Breast epithelium (tissue), 4 donors: ENCODE measurements around the gene SLC25A44. TPM values are rescaled to one million over a fixed set of nuclear protein-coding genes. Genes with fewer than 3 reads are reported as not detected.

Experiments used
- DNase-seq, 2 donors: peaks; one replicate each; pipeline ENCODE4 v3.0.0-alpha.2; 2019; ENCODE audit warnings: low spot score in 2 of 2
- H3K27ac ChIP-seq, 2 donors: fragments of 200-600 bp; sonication (generic) in 1 of 2; one replicate each; pipeline ENCODE4 v1.5.1; 2016 to 2019; ENCODE audit warnings: mild to moderate bottlenecking in 1 of 2
- H3K27me3 ChIP-seq, 2 donors: fragments of 200-600 bp; sonication (generic) in 1 of 2; one replicate each; pipeline versions ENCODE4 v1.5.1 to v1.6.0; 2017 to 2019; ENCODE audit warnings: control low read depth in 1 of 2, mild to moderate bottlenecking in 1 of 2
- H3K36me3 ChIP-seq: fragments of 200-600 bp; one replicate; pipeline ENCODE4 v1.5.1; 2019
- H3K4me1 ChIP-seq, 2 donors: fragments of 200-600 bp; sonication (generic); one replicate each; pipeline ENCODE4 v1.5.1; 2016 to 2019; ENCODE audit warnings: control low read depth in 1 of 2
- H3K4me3 ChIP-seq, 3 donors: fragments of 200-600 bp; sonication (generic); 1 replicate in 2 of 3; 2 replicates in 1 of 3; pipeline ENCODE4 v1.5.1; 2016 to 2019; ENCODE audit warnings: mild to moderate bottlenecking in 3 of 3, moderate library complexity in 2 of 3
- H3K9me3 ChIP-seq, 2 donors: fragments of 200-600 bp; sonication (generic) in 1 of 2; one replicate each; pipeline ENCODE4 v1.5.1; 2016 to 2019; ENCODE audit warnings: control low read depth in 1 of 2
- POLR2A ChIP-seq: fragments of 450-650 bp; IDR thresholded peaks from one replicate; pipeline ENCODE4 v1.6.1; 2016; ENCODE audit warnings: antibody characterized with exemption, mild to moderate bottlenecking, moderate library complexity
- POLR2AphosphoS5 ChIP-seq, 3 donors: sonication (generic); formaldehyde crosslinking; IDR thresholded peaks; one replicate each; pipeline ENCODE4 v1.6.1; 2017; ENCODE audit warnings: antibody characterized with exemption in 3 of 3
- intact Hi-C: fragments of 100-400 bp; cut with DNase I; formaldehyde crosslinking; loops from one replicate; pipeline ENCODE4 v1.15.1; 2023; ENCODE audit warnings: low total_unique reads
- total RNA-seq, 3 donors: library from RNA; depleted of rRNA; stranded (reverse); fragments of >200 nt; gene quantifications; one replicate each; pipeline ENCODE4 v1.1.0, GENCODE V29; 2016
- TF ChIP-seq, protein P1 (sequence below), 3 donors: fragments of 450-650 bp; IDR thresholded peaks; one replicate each; pipeline ENCODE4 v1.5.1; 2016 to 2017; ENCODE audit warnings: antibody characterized with exemption in 3 of 3, mild to moderate bottlenecking in 3 of 3, moderate library complexity in 3 of 3

SLC25A44 gene
- total RNA-seq, 3 donors from 2014 or later, result 10.7 to 23.7 (median 13.8) TPM

DNA sequence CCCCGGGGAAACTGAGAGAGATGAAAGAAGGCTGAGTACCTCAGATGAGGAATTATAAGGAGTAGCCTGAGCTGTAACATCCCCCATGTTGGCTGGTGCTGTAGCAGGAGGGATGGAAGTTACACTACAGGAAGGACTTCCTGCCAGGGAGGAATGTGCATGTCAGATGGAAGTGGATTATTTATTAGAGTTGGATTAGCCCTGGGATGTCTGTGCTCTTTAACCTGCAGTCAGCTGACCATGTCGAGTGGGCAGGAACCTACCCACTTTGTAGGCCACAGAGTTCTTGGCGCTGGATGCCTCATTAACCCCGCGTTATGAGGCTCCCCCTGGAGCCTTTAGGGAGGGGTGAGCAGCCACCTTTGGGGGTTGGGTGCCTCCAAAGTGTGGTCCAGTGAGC is 41.3 kb upstream of the SLC25A44 start:
- H3K4me1 ChIP-seq, result peaks cover 6 to 9% of the 10 kb centered on the region in 2 donors
- intact Hi-C loops, result no loop called here
- no peaks in the 10 kb centered on the region for H3K36me3 ChIP-seq
- no peak for DNase-seq
- H3K9me3 ChIP-seq, result no peaks in the 10 kb centered on the region
- H3K27ac ChIP-seq, result peak overlapping the region in 1 of 2 donors; percentile 76
- H3K27me3 ChIP-seq, result no peaks in the 10 kb centered on the region
- TF ChIP-seq POLR2AphosphoS5 (IDR thresholded peaks at IDR 0.05) (no peak), POLR2A (no peak)
- TF ChIP-seq, protein P1, sequence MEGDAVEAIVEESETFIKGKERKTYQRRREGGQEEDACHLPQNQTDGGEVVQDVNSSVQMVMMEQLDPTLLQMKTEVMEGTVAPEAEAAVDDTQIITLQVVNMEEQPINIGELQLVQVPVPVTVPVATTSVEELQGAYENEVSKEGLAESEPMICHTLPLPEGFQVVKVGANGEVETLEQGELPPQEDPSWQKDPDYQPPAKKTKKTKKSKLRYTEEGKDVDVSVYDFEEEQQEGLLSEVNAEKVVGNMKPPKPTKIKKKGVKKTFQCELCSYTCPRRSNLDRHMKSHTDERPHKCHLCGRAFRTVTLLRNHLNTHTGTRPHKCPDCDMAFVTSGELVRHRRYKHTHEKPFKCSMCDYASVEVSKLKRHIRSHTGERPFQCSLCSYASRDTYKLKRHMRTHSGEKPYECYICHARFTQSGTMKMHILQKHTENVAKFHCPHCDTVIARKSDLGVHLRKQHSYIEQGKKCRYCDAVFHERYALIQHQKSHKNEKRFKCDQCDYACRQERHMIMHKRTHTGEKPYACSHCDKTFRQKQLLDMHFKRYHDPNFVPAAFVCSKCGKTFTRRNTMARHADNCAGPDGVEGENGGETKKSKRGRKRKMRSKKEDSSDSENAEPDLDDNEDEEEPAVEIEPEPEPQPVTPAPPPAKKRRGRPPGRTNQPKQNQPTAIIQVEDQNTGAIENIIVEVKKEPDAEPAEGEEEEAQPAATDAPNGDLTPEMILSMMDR (IDR thresholded peaks at IDR 0.05), result no peak
- H3K4me3 ChIP-seq, result no peak overlapping the region

DNA sequence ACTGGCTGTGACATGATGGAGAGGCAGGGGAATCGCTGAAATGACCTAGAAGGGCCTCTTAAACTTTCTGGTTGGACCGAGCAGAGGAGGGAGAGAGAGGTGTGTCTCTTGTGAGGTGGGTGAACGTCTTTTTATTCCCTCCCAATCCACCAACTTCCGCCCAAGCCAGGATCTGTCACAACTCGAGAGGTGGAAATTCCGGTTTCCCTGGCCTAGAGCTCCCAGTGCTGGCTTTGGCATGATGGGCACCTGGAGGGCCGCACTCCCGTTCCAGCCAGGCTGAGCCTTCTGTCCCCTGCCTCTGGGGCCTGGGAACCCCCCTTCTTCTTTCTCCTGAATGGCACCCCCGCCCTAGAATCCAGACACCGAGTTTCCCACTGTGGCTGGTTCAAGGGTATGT is 40.5 kb upstream of the SLC25A44 start, which contains the start of gene SEMA4A:
SEMA4A (plus strand) TSS at position 224 of the 400 bp plus-strand sequence. CDS start 994 bp downstream, outside the sequence.
- intact Hi-C loops, result no loop called here
- H3K4me3 ChIP-seq, result peak within 1 kb of the TSS in 2 of 3 donors; percentile 26 to 60
- H3K36me3 ChIP-seq, result no peaks in the 10 kb centered on the region
- H3K27ac ChIP-seq, result peak within 1 kb of the TSS; percentile 74 to 76
- H3K9me3 ChIP-seq, result no peaks in the 10 kb centered on the region
- peaks cover 6 to 9% of the 10 kb centered on the region in 2 donors for H3K4me1 ChIP-seq
- TF ChIP-seq POLR2AphosphoS5 (IDR thresholded peaks at IDR 0.05) (peak in 1 of 3 donors; percentile 22), POLR2A (no peak)
- TF ChIP-seq, protein P1 (IDR thresholded peaks at IDR 0.05), result no peak
- DNase-seq, result peak; percentile 80 to 88
- H3K27me3 ChIP-seq, result no peaks in the 10 kb centered on the region

DNA sequence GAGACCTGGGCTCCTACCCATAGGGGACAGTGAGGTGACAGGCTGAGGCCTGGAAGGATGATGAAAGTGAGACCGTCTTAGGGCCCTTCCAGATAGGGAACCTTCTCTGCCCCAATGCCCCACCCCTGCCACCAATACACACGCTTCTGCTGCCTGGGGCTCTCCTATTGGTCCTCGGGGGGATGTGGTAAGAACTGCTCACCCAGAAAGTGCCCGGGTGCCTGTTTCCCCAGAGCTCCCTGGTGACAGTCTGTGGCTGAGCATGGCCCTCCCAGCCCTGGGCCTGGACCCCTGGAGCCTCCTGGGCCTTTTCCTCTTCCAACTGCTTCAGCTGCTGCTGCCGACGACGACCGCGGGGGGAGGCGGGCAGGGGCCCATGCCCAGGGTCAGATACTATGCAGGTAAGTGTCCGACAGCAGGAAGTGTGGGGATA is 39.6 kb upstream of the SLC25A44 start:
- H3K4me1 ChIP-seq, result peaks cover 6 to 9% of the 10 kb centered on the region in 2 donors
- no peaks in the 10 kb centered on the region for H3K9me3 ChIP-seq
- peak overlapping the region in 1 of 3 donors; percentile 15 for H3K4me3 ChIP-seq
- H3K27me3 ChIP-seq, result no peaks in the 10 kb centered on the region
- H3K36me3 ChIP-seq, result no peaks in the 10 kb centered on the region
- TF ChIP-seq, protein P1 (IDR thresholded peaks at IDR 0.05), result no peak
- no peak for TF ChIP-seq POLR2AphosphoS5 (IDR thresholded peaks at IDR 0.05)
- no peak for TF ChIP-seq POLR2A
- intact Hi-C loops, result no loop called here
- no peak for DNase-seq
- peak overlapping the region; percentile 25 to 76 for H3K27ac ChIP-seq

DNA sequence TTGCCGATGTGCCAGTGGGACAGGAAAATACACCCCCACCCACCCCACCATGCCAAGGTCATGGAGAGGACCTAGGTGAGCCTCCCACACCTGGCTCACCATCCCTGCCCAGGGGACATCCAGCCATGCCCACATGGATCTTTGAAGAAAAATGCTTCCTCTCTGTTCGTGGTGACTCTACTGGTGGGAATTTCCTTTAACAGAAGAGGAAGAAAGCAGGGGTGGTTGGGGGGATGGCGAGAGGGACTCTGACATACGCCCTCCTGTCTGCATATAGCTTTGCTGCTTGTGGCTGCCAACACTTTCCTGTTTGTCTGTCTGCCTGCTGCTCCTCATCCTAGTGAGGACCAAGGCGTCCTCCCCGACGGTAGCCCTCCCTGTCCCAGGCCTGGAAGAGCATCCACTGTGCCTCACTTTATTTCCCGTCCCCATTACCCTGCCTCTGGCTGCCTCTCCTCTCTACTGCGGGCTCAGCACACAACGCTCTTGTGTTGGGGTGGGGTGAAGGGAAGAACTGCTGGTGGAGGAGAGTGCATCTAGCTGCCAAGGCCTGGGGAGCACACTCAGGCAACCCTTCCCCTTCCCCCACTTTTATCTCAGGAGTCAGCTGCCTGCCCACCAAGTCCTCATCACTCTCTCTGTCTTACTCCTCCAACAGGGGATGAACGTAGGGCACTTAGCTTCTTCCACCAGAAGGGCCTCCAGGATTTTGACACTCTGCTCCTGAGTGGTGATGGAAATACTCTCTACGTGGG is 38.0 kb upstream of the SLC25A44 start:
- Histone ChIP-seq H3K36me3 (no peaks in the 10 kb centered on the region), H3K4me3 (no peak overlapping the region)
- no peak for TF ChIP-seq POLR2A
- no peak for TF ChIP-seq POLR2AphosphoS5 (IDR thresholded peaks at IDR 0.05)
- TF ChIP-seq, protein P1 (IDR thresholded peaks at IDR 0.05), result no peak

DNA sequence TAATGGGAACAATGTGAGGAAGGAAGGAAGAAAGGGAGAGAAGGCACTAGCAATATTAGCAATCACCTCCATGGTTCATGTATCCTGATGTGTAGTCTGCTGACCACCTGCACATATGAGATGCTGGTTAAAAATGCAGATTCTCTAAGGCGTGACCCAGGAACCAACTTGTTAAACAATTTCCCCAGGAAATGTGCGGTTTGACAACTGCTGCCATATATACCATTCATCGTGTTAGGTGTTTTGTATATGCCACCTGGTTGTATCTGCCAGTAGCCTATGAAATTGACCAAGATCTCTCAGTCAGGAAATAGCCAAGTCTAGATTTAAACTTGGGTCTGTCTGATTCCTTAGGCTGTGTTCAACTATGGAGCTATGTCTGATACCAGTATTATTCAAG is 36.4 kb upstream of the SLC25A44 start:
- H3K4me1 ChIP-seq, result peaks cover 6 to 9% of the 10 kb centered on the region in 2 donors
- no peaks in the 10 kb centered on the region for H3K27me3 ChIP-seq
- DNase-seq, result no peak
- no peaks in the 10 kb centered on the region for H3K9me3 ChIP-seq
- no peaks in the 10 kb centered on the region for H3K36me3 ChIP-seq
- intact Hi-C loops, result no loop called here
- no peak overlapping the region for H3K4me3 ChIP-seq
- H3K27ac ChIP-seq, result no peak overlapping the region
- TF ChIP-seq POLR2A (no peak), POLR2AphosphoS5 (IDR thresholded peaks at IDR 0.05) (no peak)
- TF ChIP-seq, protein P1 (IDR thresholded peaks at IDR 0.05), result no peak

More for the DNA sequence above, 38.0 kb upstream of the SLC25A44 start:
- no peak for DNase-seq
- Histone ChIP-seq H3K4me1 (peaks cover 6 to 9% of the 10 kb centered on the region in 2 donors), H3K27me3 (no peaks in the 10 kb centered on the region), H3K9me3 (no peaks in the 10 kb centered on the region), H3K27ac (no peak overlapping the region)
- intact Hi-C loops, result no loop called here
